ENCODE results near the gene POU2F3.

Gene POU2F3

DNA sequence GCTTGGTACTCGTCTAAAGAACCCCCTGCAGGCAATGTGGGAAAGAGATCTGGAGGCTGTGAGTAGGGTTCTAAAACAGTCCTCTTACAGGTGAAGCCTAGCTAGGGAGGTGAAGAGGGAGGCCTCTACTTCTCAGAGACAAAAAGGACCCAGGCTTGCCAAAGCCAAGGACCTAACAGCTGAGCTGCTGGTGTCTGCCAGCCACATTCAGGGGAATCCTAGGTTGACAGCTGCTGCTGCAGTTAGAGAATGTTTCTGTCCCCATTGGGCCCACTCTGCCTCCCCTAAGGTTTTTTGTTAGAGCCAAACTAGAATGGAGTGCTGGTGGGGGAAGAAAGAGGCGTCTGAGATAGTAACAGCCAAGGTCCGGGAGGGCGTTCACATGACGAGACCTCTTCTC lies 58.5 kb downstream of the POU2F3 start:
- Histone ChIP-seq H3F3A (ENCODE audit: insufficient read depth, low read length) (no peaks in the 10 kb centered on the region), H3K27me3 (ENCODE audit: insufficient read depth, low read length) (no peaks in the 10 kb centered on the region), H3K9me3 (ENCODE audit: low read length) (no peaks in the 10 kb centered on the region), H3K4me3 (ENCODE audit: low read depth, low read length, poor library complexity, severe bottlenecking) (no peak overlapping the region), H4K20me1 (ENCODE audit: insufficient read depth, low read length) (no peaks in the 10 kb centered on the region), H3K27ac (ENCODE audit: low read depth, low read length, poor library complexity, severe bottlenecking) (no peak overlapping the region), H2AFZ (ENCODE audit: low read length) (no peak overlapping the region), H3K36me3 (ENCODE audit: insufficient read depth, low read length) (no peaks in the 10 kb centered on the region), H3K9me2 (ENCODE audit: low read depth, low read length) (no peaks in the 10 kb centered on the region), H3K9ac (ENCODE audit: low read length) (no peak overlapping the region), H3K4me1 (ENCODE audit: insufficient read depth, low read length, severe bottlenecking) (no peaks in the 10 kb centered on the region), H3K79me2 (ENCODE audit: insufficient read depth, low read length) (no peaks in the 10 kb centered on the region), H3K4me2 (ENCODE audit: low read length) (no peak overlapping the region)
- TF ChIP-seq CTCF (IDR thresholded peaks at IDR 0.05; ENCODE audit: low read length) (no peak), EZH2 (IDR thresholded peaks at IDR 0.05; ENCODE audit: borderline replicate concordance, low read length) (no peak)

GRCh38 chr11:120302001-120302805 lies 62.3 kb downstream of the POU2F3 start:
- no peaks in the 10 kb centered on the region for H3K9me2 ChIP-seq (ENCODE audit: low read depth, low read length)
- H3K4me3 ChIP-seq (ENCODE audit: low read depth, low read length, poor library complexity, severe bottlenecking), result no peak overlapping the region
- no peaks in the 10 kb centered on the region for H3K9me3 ChIP-seq (ENCODE audit: low read length)
- H3K36me3 ChIP-seq (ENCODE audit: insufficient read depth, low read length), result no peaks in the 10 kb centered on the region
- no peak for TF ChIP-seq EZH2 (IDR thresholded peaks at IDR 0.05; ENCODE audit: borderline replicate concordance, low read length)
- TF ChIP-seq CTCF (IDR thresholded peaks at IDR 0.05; ENCODE audit: low read length), result no peak
- no peaks in the 10 kb centered on the region for H3F3A ChIP-seq (ENCODE audit: insufficient read depth, low read length)
- H4K20me1 ChIP-seq (ENCODE audit: insufficient read depth, low read length), result no peaks in the 10 kb centered on the region
- no peak overlapping the region for H3K4me2 ChIP-seq (ENCODE audit: low read length)
- no peak overlapping the region for H3K9ac ChIP-seq (ENCODE audit: low read length)
- H3K79me2 ChIP-seq (ENCODE audit: insufficient read depth, low read length), result no peaks in the 10 kb centered on the region
- H3K27me3 ChIP-seq (ENCODE audit: insufficient read depth, low read length), result no peaks in the 10 kb centered on the region
- H2AFZ ChIP-seq (ENCODE audit: low read length), result no peak overlapping the region
- H3K4me1 ChIP-seq (ENCODE audit: insufficient read depth, low read length, severe bottlenecking), result no peaks in the 10 kb centered on the region
- H3K27ac ChIP-seq (ENCODE audit: low read depth, low read length, poor library complexity, severe bottlenecking), result no peak overlapping the region

DNA sequence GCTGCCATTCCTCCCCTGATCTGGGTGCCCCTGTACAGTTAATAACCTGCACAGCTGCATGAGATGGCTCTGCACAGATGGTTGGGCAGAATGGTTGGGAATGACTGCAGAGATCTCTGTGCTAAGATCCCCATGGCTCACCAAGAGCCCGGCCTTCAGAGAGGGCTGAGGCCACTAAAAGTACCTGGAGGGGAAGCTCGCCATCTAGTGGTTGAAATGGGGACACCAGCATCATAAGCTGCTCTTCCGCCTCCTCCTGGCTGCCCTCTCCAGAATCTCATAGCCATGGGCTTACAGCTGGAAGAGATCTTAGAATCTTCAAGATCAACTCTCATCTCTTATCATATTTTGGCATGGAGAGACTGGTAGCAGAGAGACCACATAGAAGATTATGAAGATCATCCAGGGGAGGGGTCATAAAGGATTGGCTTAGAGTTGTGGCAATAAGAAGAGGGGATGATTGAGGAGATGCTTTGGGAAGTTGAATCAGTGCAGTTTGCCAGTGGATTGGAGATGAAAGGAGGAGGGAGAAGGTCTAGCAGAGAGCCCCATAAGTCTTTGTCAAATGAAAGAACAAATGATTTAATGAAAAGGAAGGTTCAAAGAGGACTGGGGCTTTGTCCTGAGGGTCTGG lies 63.2 kb downstream of the POU2F3 start:
- Histone ChIP-seq H3K36me3 (ENCODE audit: insufficient read depth, low read length) (no peaks in the 10 kb centered on the region), H3K9ac (ENCODE audit: low read length) (no peak overlapping the region), H3K4me2 (ENCODE audit: low read length) (no peak overlapping the region), H3F3A (ENCODE audit: insufficient read depth, low read length) (no peaks in the 10 kb centered on the region), H3K27me3 (ENCODE audit: insufficient read depth, low read length) (no peaks in the 10 kb centered on the region), H3K9me2 (ENCODE audit: low read depth, low read length) (no peaks in the 10 kb centered on the region), H3K4me1 (ENCODE audit: insufficient read depth, low read length, severe bottlenecking) (no peaks in the 10 kb centered on the region), H3K79me2 (ENCODE audit: insufficient read depth, low read length) (no peaks in the 10 kb centered on the region), H4K20me1 (ENCODE audit: insufficient read depth, low read length) (no peaks in the 10 kb centered on the region), H2AFZ (ENCODE audit: low read length) (no peak overlapping the region), H3K4me3 (ENCODE audit: low read depth, low read length, poor library complexity, severe bottlenecking) (no peak overlapping the region), H3K9me3 (ENCODE audit: low read length) (no peaks in the 10 kb centered on the region), H3K27ac (ENCODE audit: low read depth, low read length, poor library complexity, severe bottlenecking) (no peak overlapping the region)
- TF ChIP-seq EZH2 (IDR thresholded peaks at IDR 0.05; ENCODE audit: borderline replicate concordance, low read length), result no peak
- TF ChIP-seq CTCF (IDR thresholded peaks at IDR 0.05; ENCODE audit: low read length), result peak; percentile 80

Data from OCI-LY1 (cell line).